NCI-H524 treated with DMSO at 0.1 percent for 48 hours (cell line): Measurements from ENCODE around the gene AQP3.
A peak's percentile ranks its signal among the peaks of the same experiment; 100 is the strongest.
"Not testable (repeated sequence)": the region's sequence is repeated elsewhere in the genome, so short reads cannot be mapped to it uniquely, and the experiment has no call there.

Source experiments
- DNase-seq: peaks from one replicate; lab custom pipeline; 2025; lab: John Stamatoyannopoulos, UW

Gene AQP3

DNA sequence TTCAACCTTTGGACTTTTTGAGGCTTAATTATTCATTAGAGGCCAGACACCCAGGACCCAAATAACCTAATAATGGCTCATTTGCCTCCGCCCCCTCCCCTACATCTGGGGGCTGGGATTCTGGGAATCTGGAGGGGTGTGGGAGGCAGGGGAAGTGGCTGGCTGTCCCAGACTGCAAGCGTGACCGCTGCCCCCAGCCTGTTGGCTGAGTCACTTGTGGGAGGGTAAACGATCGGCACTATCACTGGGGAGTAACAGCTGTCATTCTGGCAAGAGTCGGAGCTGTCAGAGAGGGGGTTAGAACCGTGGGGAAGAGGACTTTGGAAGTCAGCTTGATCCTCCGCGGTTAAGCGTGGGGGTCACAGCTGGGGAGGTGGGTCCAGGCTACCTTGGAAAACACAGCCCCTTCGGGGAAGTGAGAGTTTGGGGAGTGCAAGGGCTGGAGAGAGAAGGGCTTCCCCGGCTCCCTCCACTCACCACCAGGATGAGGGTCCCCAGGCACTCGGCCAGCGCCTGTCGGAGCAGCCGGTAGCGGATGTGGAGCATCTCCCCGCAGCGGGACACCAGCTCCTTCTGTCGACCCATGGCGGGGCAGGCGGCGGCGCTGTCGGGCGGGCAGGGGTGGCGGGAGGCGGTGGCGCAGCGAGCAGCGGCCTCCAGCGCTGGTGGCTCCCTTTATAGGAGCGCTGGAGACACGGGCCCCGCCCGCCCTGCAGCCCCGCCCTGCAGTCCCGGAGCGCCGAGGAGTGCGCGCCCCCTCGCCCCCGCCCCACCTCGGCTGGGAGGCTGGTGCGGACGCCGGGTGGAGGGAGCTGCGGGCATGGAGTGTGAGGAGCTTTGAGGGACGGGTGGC lies at the start of gene AQP3:
Gene AQP3, minus strand, starts transcription at position 648 of the 853 bp plus-strand sequence. Its CDS starts 63 bp downstream, at position 585.
- no peak for DNase-seq

DNA sequence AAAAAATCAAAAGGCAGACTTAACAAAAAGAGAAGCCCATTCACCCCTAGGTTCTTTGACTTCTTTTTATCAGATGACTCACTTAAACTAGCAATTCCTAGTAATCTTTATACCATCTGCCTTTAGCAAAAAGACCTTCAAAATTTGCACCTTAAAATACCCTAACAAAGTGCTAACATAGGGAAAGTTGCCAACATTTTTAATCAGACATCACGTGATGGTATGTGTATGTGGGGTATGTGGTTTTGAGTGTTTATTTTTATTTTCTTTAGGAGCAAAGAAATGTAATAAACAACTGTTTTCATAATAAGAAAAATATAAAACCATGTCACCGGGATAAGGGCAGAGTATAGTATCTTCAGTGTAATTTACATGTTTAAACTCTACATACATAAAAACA lies 46.4 kb upstream of the AQP3 start:
- DNase-seq, result not testable (repeated sequence)

DNA sequence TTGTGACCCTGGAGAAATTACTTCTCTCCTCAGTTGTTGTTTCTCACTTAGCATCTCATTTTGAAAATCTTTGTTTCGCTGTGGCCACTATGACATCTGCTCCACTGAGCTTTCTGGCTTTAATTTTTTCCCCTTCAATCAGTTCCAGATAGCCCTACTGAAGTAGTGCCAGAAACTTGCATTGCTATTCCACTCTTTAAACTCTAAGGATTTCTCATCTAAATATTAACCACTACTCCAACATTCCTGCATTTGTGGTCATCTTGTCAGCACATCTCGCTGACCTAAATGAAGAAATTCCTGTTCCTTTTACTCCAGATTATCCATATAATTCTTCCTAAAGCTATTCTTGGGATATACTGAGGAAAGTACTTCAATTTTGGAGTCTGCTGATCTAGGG lies 41.7 kb upstream of the AQP3 start:
- DNase-seq, result no peak

DNA sequence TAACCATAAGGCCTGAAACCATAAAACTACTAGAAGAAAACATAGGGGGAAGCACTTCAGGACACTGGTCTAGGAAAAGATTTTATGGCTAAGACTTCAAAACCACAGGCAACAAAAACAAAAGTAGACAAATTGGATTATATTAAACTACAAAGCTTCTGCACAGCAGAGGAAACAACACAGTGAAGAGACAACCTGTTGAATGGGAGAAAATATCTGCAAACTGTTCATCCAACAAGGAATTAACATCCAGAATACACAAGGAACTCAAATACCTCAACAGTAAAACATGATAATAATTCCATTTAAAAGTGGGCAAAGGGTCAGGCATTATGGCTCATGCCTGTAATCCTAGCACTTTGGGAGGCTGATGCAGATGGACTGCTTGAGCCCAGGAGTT lies 37.9 kb upstream of the AQP3 start:
- DNase-seq, result not testable (repeated sequence)

DNA sequence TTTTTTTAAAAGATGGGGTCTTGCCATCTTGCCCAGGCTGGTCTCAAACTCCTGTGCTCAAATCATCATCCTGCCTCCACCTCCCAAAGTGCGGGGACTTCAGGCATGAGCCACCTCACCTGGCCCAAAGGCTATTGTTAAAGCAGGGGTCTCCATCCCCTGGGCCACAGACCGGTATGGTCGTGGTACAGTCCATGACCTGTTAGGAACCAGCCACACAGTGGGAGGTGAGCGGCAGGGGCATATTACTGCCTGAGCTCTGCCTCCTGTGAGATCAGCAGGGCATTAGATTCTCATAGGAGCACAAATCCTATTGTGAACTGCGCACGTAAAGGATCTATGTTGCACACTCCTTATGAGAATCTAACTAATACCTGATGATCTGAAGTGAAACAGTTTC lies 33.6 kb upstream of the AQP3 start:
- no peak for DNase-seq

DNA sequence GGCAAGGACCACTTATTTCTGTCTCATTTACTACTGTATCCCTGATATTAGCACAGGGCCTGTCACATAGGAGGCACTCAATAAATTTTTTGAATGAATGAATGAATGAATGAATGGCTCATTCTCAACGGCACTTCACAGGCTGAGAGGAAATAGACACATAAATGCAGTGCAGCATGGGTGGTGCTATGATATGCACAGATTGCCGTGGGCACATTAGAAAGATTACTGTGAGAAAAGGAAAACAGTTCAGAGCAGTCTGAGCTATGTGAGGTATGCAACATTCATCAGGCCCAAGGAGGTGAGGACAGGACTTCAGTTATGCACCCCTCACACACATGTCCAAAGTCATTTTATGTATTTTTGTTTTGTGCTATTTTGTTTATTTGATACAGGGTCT lies 32.7 kb upstream of the AQP3 start:
- no peak for DNase-seq

- DNase-seq, result no peak
These were observed 29.1 kb upstream of the AQP3 start for GRCh38 chr9:33476503-33476902.

GRCh38 chr9:33475357-33475756 lies 28.0 kb upstream of the AQP3 start:
- DNase-seq, result no peak

GRCh38 chr9:33473643-33474352 lies 26.4 kb upstream of the AQP3 start, which contains the start of gene NOL6:
Gene NOL6 (minus strand): TSS chr9:33473924. CDS start chr9:33473842, 82 bp downstream.
- DNase-seq, result peak; percentile 90

- DNase-seq, result no peak
These were observed 25.7 kb upstream of the AQP3 start for GRCh38 chr9:33472881-33473615.

- DNase-seq, result no peak
These were observed 24.9 kb upstream of the AQP3 start for GRCh38 chr9:33472171-33472880.

GRCh38 chr9:33471361-33471760 lies 24.0 kb upstream of the AQP3 start:
- DNase-seq, result no peak

DNA sequence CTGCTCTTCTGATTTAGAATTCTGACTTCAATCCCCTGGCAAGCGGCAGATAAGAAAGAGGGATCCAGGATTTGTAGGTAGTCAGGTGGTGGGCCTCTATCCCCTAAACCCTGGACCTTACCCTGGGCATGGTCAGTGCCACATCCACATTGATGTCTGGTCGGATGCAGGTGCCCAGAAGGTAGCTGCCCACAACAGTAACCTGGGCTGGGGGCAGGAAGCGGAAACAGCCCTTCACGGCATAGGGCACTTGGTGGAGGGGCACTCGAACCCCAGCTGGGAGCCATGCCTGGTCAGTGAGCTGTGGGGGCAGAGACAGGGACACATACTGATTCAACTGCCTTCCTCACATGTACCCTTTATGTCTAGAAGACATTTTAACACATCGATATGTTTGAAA lies 22.5 kb upstream of the AQP3 start:
- no peak for DNase-seq

DNA sequence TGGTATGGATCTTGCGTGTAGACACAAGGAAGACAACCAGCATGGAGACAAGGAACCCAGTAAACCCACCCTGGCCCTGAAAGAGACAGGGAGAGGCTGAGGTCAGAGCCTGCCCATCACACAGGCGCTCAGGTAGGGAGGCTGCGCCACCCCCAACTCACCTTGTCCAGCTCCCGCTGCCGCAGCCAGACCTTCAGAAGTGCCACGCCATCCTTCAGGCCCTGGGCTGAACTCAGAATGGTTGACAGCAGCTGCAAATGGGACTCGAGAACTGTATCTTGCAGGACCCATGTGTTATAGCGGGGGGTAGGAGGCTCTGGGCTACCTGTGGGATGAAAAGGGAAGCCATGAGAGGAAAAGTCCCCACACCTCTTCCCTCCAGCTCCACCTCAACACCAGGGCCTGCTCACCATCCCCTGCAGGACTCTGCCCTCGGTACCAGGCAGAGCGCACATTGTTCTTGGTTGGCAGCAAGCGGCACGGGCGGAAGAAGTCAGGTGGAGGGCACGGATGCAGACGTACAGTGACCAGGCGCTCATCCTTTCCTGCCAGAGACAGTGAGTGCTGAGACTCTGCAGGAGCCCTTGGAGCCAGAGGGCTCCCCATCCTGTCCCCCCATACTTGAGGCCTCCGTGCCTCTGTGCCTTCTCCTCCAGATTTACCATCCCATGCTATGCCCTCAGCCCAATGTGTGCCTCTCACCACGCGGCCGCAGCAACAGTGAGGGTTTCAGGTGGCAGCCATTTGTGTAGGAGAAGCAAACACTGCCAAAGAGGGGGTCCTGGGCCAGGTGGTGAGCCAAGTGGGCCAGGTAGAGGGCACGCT lies 21.6 kb upstream of the AQP3 start:
- DNase-seq, result no peak

DNA sequence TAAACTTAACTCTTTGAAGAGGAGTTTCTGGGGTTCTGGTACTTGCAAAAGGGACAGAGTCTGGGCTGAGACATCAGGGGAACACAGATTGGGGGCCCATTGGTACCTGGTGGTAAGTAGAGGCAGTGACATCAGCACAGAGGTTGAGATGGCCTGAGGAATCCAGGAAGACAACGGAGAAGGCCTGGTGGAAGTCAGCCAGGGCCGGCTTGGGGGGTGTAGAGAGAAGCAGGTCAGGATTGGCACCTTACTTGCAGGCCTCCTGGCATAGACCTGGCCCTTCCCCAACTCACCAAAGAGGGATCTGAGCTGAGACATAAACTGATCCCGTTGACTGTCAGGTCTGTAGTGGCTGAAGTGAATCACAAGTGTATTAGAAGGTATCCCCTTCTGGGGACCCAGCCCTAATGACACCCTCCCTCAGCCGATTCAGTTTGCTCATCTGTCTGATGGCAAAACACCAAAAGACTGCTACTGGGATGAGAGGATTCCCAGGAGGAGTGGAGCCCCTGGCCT lies 20.9 kb upstream of the AQP3 start:
- DNase-seq, result no peak

- no peak for DNase-seq
These were observed 20.1 kb upstream of the AQP3 start for GRCh38 chr9:33467526-33467925.

GRCh38 chr9:33466565-33467495 lies 19.4 kb upstream of the AQP3 start:
- no peak for DNase-seq

- DNase-seq, result no peak
These were observed 18.5 kb upstream of the AQP3 start for GRCh38 chr9:33465596-33466564.
